Measurements from ENCODE around the gene FOXN3. TPM values are rescaled to one million over a fixed set of nuclear protein-coding genes. Genes with fewer than 3 reads are reported as not detected.

The FOXN3 gene
- total RNA-seq, 6 experiments from 2014 or later, result 41.5 to 74.2 (median 55.8) TPM

- WGBS (ENCODE audit: insufficient coverage, low coverage, low lambda C conversion rate, missing lambda C conversion rate), result 78% methylated on average over 1 of the region's 7 CpGs
These were observed 149.9 kb downstream of the FOXN3 start for GRCh38 chr14:89267163-89267562.

GRCh38 chr14:89266754-89267153 lies 150.3 kb downstream of the FOXN3 start:
- TF ChIP-seq CTCF (IDR thresholded peaks at IDR 0.05), result no peak
- TF ChIP-seq POLR2A (IDR thresholded peaks at IDR 0.05), result no peak
- Histone ChIP-seq H3K36me3 (peaks cover 0 to 4% (median 0%) of the 10 kb centered on the region in 4 donors), H3K4me1 (peaks cover 0 to 23% (median 8%) of the 10 kb centered on the region in 4 donors), H3K4me3 (no peak overlapping the region), H3K9me3 (no peaks in the 10 kb centered on the region), H3K27ac (no peak overlapping the region), H3K27me3 (no peaks in the 10 kb centered on the region)
- DNase-seq (no peak), ATAC-seq (no peak)
- intact Hi-C loops (cut with DNase I), result no loop called here
- 91% methylated on average over 7 of the region's 7 CpGs for WGBS (ENCODE audit: insufficient coverage, low coverage, low lambda C conversion rate, missing lambda C conversion rate)

More at GRCh38 chr14:89267163-89267562, 149.9 kb downstream of the FOXN3 start:
- ATAC-seq (no peak), DNase-seq (no peak)
- no peaks in the 10 kb centered on the region for H3K27me3 ChIP-seq
- intact Hi-C loops (cut with DNase I), result no loop called here
- peaks cover 0 to 23% (median 8%) of the 10 kb centered on the region in 4 donors for H3K4me1 ChIP-seq
- no peak overlapping the region for H3K4me3 ChIP-seq
- no peaks in the 10 kb centered on the region for H3K9me3 ChIP-seq
- H3K27ac ChIP-seq, result no peak overlapping the region
- peaks cover 0 to 4% (median 0%) of the 10 kb centered on the region in 4 donors for H3K36me3 ChIP-seq
- no peak for TF ChIP-seq CTCF (IDR thresholded peaks at IDR 0.05)
- no peak for TF ChIP-seq POLR2A (IDR thresholded peaks at IDR 0.05)

GRCh38 chr14:89265234-89265633 lies 151.8 kb downstream of the FOXN3 start:
- Histone ChIP-seq H3K9me3 (no peaks in the 10 kb centered on the region), H3K4me1 (peaks cover 0 to 20% (median 2%) of the 10 kb centered on the region in 4 donors), H3K27ac (no peak overlapping the region), H3K4me3 (no peak overlapping the region), H3K27me3 (no peaks in the 10 kb centered on the region), H3K36me3 (peaks cover 0 to 4% (median 0%) of the 10 kb centered on the region in 4 donors)
- 98% methylated on average over 4 of the region's 4 CpGs for WGBS (ENCODE audit: insufficient coverage, low coverage, low lambda C conversion rate, missing lambda C conversion rate)
- TF ChIP-seq POLR2A (IDR thresholded peaks at IDR 0.05), result no peak
- no peak for TF ChIP-seq CTCF (IDR thresholded peaks at IDR 0.05)
- no peak for ATAC-seq
- DNase-seq, result no peak
- intact Hi-C loops (cut with DNase I), result no loop called here

- DNase-seq (no peak), ATAC-seq (no peak)
- no peaks in the 10 kb centered on the region for H3K9me3 ChIP-seq
- H3K36me3 ChIP-seq, result peaks cover 0 to 4% (median 0%) of the 10 kb centered on the region in 4 donors
- WGBS (ENCODE audit: insufficient coverage, low coverage, low lambda C conversion rate, missing lambda C conversion rate), result 85% methylated on average over 4 of the region's 6 CpGs
- intact Hi-C loops (cut with DNase I), result no loop called here
- TF ChIP-seq POLR2A (IDR thresholded peaks at IDR 0.05), result no peak
- TF ChIP-seq CTCF (IDR thresholded peaks at IDR 0.05), result no peak
- H3K4me1 ChIP-seq, result peaks cover 0 to 11% (median 0%) of the 10 kb centered on the region in 4 donors
- no peak overlapping the region for H3K27ac ChIP-seq
- no peak overlapping the region for H3K4me3 ChIP-seq
- no peaks in the 10 kb centered on the region for H3K27me3 ChIP-seq
These were observed 152.7 kb downstream of the FOXN3 start for GRCh38 chr14:89264196-89264800.
